Right cardiac atrium (tissue), 5 donors: ENCODE measurements around the gene MAN1B1. TPM values are rescaled to one million over a fixed set of nuclear protein-coding genes. Genes with fewer than 3 reads are reported as not detected.

Source experiments
- ATAC-seq, 2 donors: fragments of 200-7000 bp; cut with Tn5 transposase; one replicate each; pipeline versions ENCODE4 v1.8.0 to v1.9.1; 2020; ENCODE audit warnings: moderate library complexity in 2 of 2, mild to moderate bottlenecking in 1 of 2
- DNase-seq, 3 donors: peaks; one replicate each; pipeline ENCODE4 v3.0.0-alpha.2; 2020
- H3K27ac ChIP-seq: one replicate; pipeline ENCODE4 v1.5.1; 2013; ENCODE audit warnings: mild to moderate bottlenecking, low read length, control low read depth, moderate library complexity
- H3K27me3 ChIP-seq: one replicate; pipeline ENCODE4 v1.6.1; 2013; ENCODE audit not compliant: control insufficient read depth, insufficient read depth
- H3K4me1 ChIP-seq: one replicate; pipeline ENCODE4 v1.6.1; 2013; ENCODE audit warnings: low read length; ENCODE audit not compliant: control insufficient read depth, insufficient read depth
- H3K4me3 ChIP-seq: one replicate; pipeline ENCODE4 v1.5.1; 2013; ENCODE audit warnings: low read length, control low read depth
- H3K9me3 ChIP-seq: one replicate; pipeline ENCODE4 v1.6.1; 2013; ENCODE audit warnings: low read length; ENCODE audit not compliant: control insufficient read depth
- WGBS: extraction: QIAGEN DNeasy Blood & Tissue Kit; methylation state at CpG from one replicate; pipeline ENCODE4 v1.1.7; 2013; 5-methylcytosine and 5-hydroxymethylcytosine counted together
- intact Hi-C, 4 donors: fragments of 100-400 bp; cut with DNase I; formaldehyde crosslinking; loops; one replicate each; pipeline versions ENCODE4 v1.11.0 to v1.14.0; 2022 to 2023
- long read RNA-seq, 4 donors: library from polyadenylated mRNA; unstranded; transcript quantifications; one replicate each; pipeline ENCODE4 v2.0.0, GENCODE V29; 2020 to 2021
- polyA plus RNA-seq: library from polyadenylated mRNA; stranded (reverse); fragments of 200-250 nt; gene quantifications from one replicate; pipeline ENCODE4 v1.2.3, GENCODE V29; 2013
- total RNA-seq, 4 donors: library from RNA; stranded (reverse); fragmentation: NEBNext Ultra II Directional; extraction: Animal tissue kit (Norgen Biotek cat#: 25700); gene quantifications; one replicate each; pipeline ENCODE4 v1.2.1, GENCODE V29; 2021
- donor health status: healthy with polysubstance abuse.
- donor health status: DM: no; HTN: yes; CAD: no.
- donor health status: DM: no; HTN: no; CAD: no.
- donor health status: DM: no; HTN: yes; CAD: no; lungs with severe emphysema.
- donor health status: DM: yes; HTN: yes; CAD: no.

MAN1B1 gene
- total RNA-seq (10 to 100 TPM; 23.9 to 31.3 (median 28.1) TPM), polyA plus RNA-seq (24.8 TPM)
- long read RNA-seq, donor 1, full-length matches to known transcripts = 69 of 87 reads
- long read RNA-seq, donor 1, partial matches to known transcripts = 9 of 87 reads
- long read RNA-seq, donor 1, other reads (novel, unspliced or antisense) = 9 of 87 reads
- long read RNA-seq, donor 2, full-length matches to known transcripts = 36 of 40 reads
- long read RNA-seq, donor 2, partial matches to known transcripts = 3 of 40 reads
- long read RNA-seq, donor 2, other reads (novel, unspliced or antisense) = 1 of 40 reads
- long read RNA-seq, donor 3, full-length matches to known transcripts = 197 of 237 reads
- long read RNA-seq, donor 3, partial matches to known transcripts = 18 of 237 reads
- long read RNA-seq, donor 3, other reads (novel, unspliced or antisense) = 22 of 237 reads
- long read RNA-seq, donor 4, transcript MAN1B1-202 (13 exons, 2,769 nt) = major isoform, 30 of 42 reads
- long read RNA-seq, donor 4, partial matches to known transcripts = 3 of 42 reads
- long read RNA-seq, donor 4, other reads (novel, unspliced or antisense) = 8 of 42 reads

- Histone ChIP-seq H3K27me3 (no peaks in the 10 kb centered on the region), H3K4me1 (no peaks in the 10 kb centered on the region), H3K4me3 (peak within 1 kb of the TSS; percentile 58), H3K27ac (peak within 1 kb of the TSS; percentile 81), H3K9me3 (no peaks in the 10 kb centered on the region)
- intact Hi-C loops = no loop called here
- under 1% methylated on average over 101 of the region's 101 CpGs for WGBS
- peak; percentile 99 to 100 (median 100) for DNase-seq
- peak; percentile 94 to 95 for ATAC-seq
Measured at GRCh38 chr9:137086531-137087408, at the start of gene MAN1B1. Gene MAN1B1, plus strand, starts transcription at chr9:137086985. Its CDS starts 15 bp downstream, at chr9:137087000.

- no peaks in the 10 kb centered on the region for H3K9me3 ChIP-seq
- H3K27ac ChIP-seq = no peak overlapping the region
- intact Hi-C loops = loop anchor here in 3 of 4 donors (5.0 to 10.0 kb wide), 3 partner anchors 90 to 250 kb away; partner anchors contain the start of genes C8G (in 2 of the 3) and FBXW5 (in 1 of the 3)
- no peaks in the 10 kb centered on the region for H3K27me3 ChIP-seq
- ATAC-seq (no peak), DNase-seq (peak in 1 of 3 donors; percentile 52)
- no peak overlapping the region for H3K4me3 ChIP-seq
- 74% methylated on average over 13 of the region's 13 CpGs for WGBS
- H3K4me1 ChIP-seq = no peaks in the 10 kb centered on the region
Measured at GRCh38 chr9:137037035-137037434, 49.8 kb upstream of the MAN1B1 start.

- Histone ChIP-seq H3K27me3 (no peaks in the 10 kb centered on the region), H3K9me3 (no peaks in the 10 kb centered on the region), H3K4me3 (no peak overlapping the region), H3K4me1 (no peaks in the 10 kb centered on the region), H3K27ac (no peak overlapping the region)
- ATAC-seq (no peak), DNase-seq (no peak)
- intact Hi-C loops = loop anchor here in 3 of 4 donors (5.0 to 10.0 kb wide), 3 partner anchors 90 to 250 kb away; partner anchors contain the start of genes C8G (in 2 of the 3) and FBXW5 (in 1 of the 3)
- WGBS = 86% methylated on average over 10 of the region's 10 CpGs
Measured at GRCh38 chr9:137037483-137037882, 49.3 kb upstream of the MAN1B1 start.

GRCh38 chr9:137038916-137039315 lies 47.9 kb upstream of the MAN1B1 start:
- H3K27me3 ChIP-seq = no peaks in the 10 kb centered on the region
- WGBS = 87% methylated on average over 9 of the region's 9 CpGs
- DNase-seq (no peak), ATAC-seq (no peak)
- H3K9me3 ChIP-seq = no peaks in the 10 kb centered on the region
- H3K27ac ChIP-seq = no peak overlapping the region
- intact Hi-C loops = loop anchor here in 3 of 4 donors (5.0 to 10.0 kb wide), 3 partner anchors 92 to 252 kb away; partner anchors contain the start of genes C8G (in 2 of the 3) and FBXW5 (in 1 of the 3)
- H3K4me3 ChIP-seq = no peak overlapping the region
- H3K4me1 ChIP-seq = no peaks in the 10 kb centered on the region

- WGBS = 93% methylated on average over 32 of the region's 32 CpGs
Measured at GRCh38 chr9:137039611-137040366, 47.0 kb upstream of the MAN1B1 start.

GRCh38 chr9:137040568-137040967 lies 46.2 kb upstream of the MAN1B1 start:
- Histone ChIP-seq H3K27me3 (no peaks in the 10 kb centered on the region), H3K9me3 (no peaks in the 10 kb centered on the region), H3K4me3 (no peak overlapping the region), H3K27ac (no peak overlapping the region), H3K4me1 (no peaks in the 10 kb centered on the region)
- DNase-seq = no peak
- no peak for ATAC-seq
- intact Hi-C loops = no loop called here
- 89% methylated on average over 23 of the region's 23 CpGs for WGBS

More at GRCh38 chr9:137039611-137040366, 47.0 kb upstream of the MAN1B1 start:
- DNase-seq (peak in 1 of 3 donors; percentile 54), ATAC-seq (no peak)
- no peaks in the 10 kb centered on the region for H3K9me3 ChIP-seq
- H3K27ac ChIP-seq = no peak overlapping the region
- no peaks in the 10 kb centered on the region for H3K27me3 ChIP-seq
- no peak overlapping the region for H3K4me3 ChIP-seq
- H3K4me1 ChIP-seq = no peaks in the 10 kb centered on the region
- intact Hi-C loops = loop anchor here in 3 of 4 donors (5.0 to 10.0 kb wide), 3 partner anchors 92 to 252 kb away; partner anchors contain the start of genes C8G (in 2 of the 3) and FBXW5 (in 1 of the 3)

- no peak for ATAC-seq
- intact Hi-C loops = no loop called here
- 58% methylated on average over 16 of the region's 16 CpGs for WGBS
- Histone ChIP-seq H3K4me3 (no peak overlapping the region), H3K27me3 (no peaks in the 10 kb centered on the region), H3K4me1 (no peaks in the 10 kb centered on the region), H3K27ac (no peak overlapping the region), H3K9me3 (no peaks in the 10 kb centered on the region)
- no peak for DNase-seq
Measured at GRCh38 chr9:137041124-137041523, 45.7 kb upstream of the MAN1B1 start.

GRCh38 chr9:137042751-137043727 lies 43.7 kb upstream of the MAN1B1 start:
- Histone ChIP-seq H3K4me1 (peaks cover 2% of the 10 kb centered on the region), H3K27me3 (no peaks in the 10 kb centered on the region), H3K27ac (peak overlapping the region; percentile 33), H3K9me3 (no peaks in the 10 kb centered on the region), H3K4me3 (no peak overlapping the region)
- DNase-seq = peak; percentile 86 to 91 (median 88)
- intact Hi-C loops = no loop called here
- peak; percentile 64 to 75 for ATAC-seq
- WGBS = 59% methylated on average over 36 of the region's 36 CpGs

- peak overlapping the region; percentile 13 for H3K4me3 ChIP-seq
- peak overlapping the region; percentile 33 for H3K27ac ChIP-seq
- intact Hi-C loops = no loop called here
- H3K4me1 ChIP-seq = peaks cover 2% of the 10 kb centered on the region
- 69% methylated on average over 12 of the region's 12 CpGs for WGBS
- no peaks in the 10 kb centered on the region for H3K9me3 ChIP-seq
- H3K27me3 ChIP-seq = no peaks in the 10 kb centered on the region
- DNase-seq (no peak), ATAC-seq (no peak)
Measured at GRCh38 chr9:137044037-137044436, 42.7 kb upstream of the MAN1B1 start.
